Epithelial cell of proximal tubule (primary cell): ENCODE data around the gene STAT3. TPM values are rescaled to one million over a fixed set of nuclear protein-coding genes. Genes with fewer than 3 reads are reported as not detected.

Experiments
- DNase-seq: peaks from one replicate; pipeline ENCODE4 v3.0.0-alpha.2; 2011; ENCODE audit warnings: low read depth
- H3K4me3 ChIP-seq: 2 replicates; pipeline ENCODE4 v1.5.1; 2011; ENCODE audit warnings: low read depth, mild to moderate bottlenecking, low read length
- CTCF ChIP-seq: conservative IDR thresholded peaks from 2 replicates; pipeline ENCODE4 v1.5.1; 2012; ENCODE audit warnings: low read depth, mild to moderate bottlenecking, low read length
- total RNA-seq: library from RNA; depleted of rRNA; stranded (reverse); fragments of >200 nt; gene quantifications from 2 replicates; pipeline ENCODE4 v1.2.3, GENCODE V29; 2015

Gene STAT3
- total RNA-seq, 1 donor from 2014 or later: 63.0 TPM

GRCh38 chr17:42276359-42276608 is 112.0 kb downstream of the STAT3 start, which contains the start of gene STAT5B:
STAT5B (minus strand) TSS chr17:42276391; CDS start chr17:42232127, 44,264 bp downstream.
- DNase-seq: no peak
- TF ChIP-seq CTCF: no peak
- peak within 1 kb of the TSS; percentile 75 for H3K4me3 ChIP-seq

GRCh38 chr17:42275527-42276358 is 112.5 kb downstream of the STAT3 start:
- TF ChIP-seq CTCF: no peak
- DNase-seq: no peak
- H3K4me3 ChIP-seq: peak overlapping the region; percentile 75

- peak overlapping the region; percentile 75 for H3K4me3 ChIP-seq
- TF ChIP-seq CTCF: no peak
- DNase-seq: no peak
Observed at GRCh38 chr17:42274812-42275526, 113.3 kb downstream of the STAT3 start.

GRCh38 chr17:42274253-42274542 is 114.0 kb downstream of the STAT3 start:
- DNase-seq: no peak
- no peak overlapping the region for H3K4me3 ChIP-seq

GRCh38 chr17:42273474-42274252 is 114.6 kb downstream of the STAT3 start:
- no peak for TF ChIP-seq CTCF
- H3K4me3 ChIP-seq: no peak overlapping the region
- DNase-seq: no peak

More at GRCh38 chr17:42274253-42274542, 114.0 kb downstream of the STAT3 start:
- TF ChIP-seq CTCF: no peak

- DNase-seq: no peak
- no peak for TF ChIP-seq CTCF
- no peak overlapping the region for H3K4me3 ChIP-seq
Observed at GRCh38 chr17:42272162-42272907, 115.9 kb downstream of the STAT3 start.
